Measurements from ENCODE around the gene ENDOU.

Gene ENDOU

GRCh38 chr12:47740606-47741339, 15.5 kb upstream of the ENDOU start:
- TF ChIP-seq FOXP2 (optimal IDR thresholded peaks at IDR 0.05; ENCODE audit: borderline replicate concordance, extremely low read depth, extremely low read length, insufficient read depth) (no peak), SIN3A (IDR thresholded peaks at IDR 0.05; ENCODE audit: borderline replicate concordance, insufficient read depth, low read length) (no peak), TAF1 (IDR thresholded peaks at IDR 0.05; ENCODE audit: borderline replicate concordance, insufficient read depth, low read length) (no peak), POLR2AphosphoS5 (IDR thresholded peaks at IDR 0.05; ENCODE audit: low read depth, low read length) (no peak), REST (IDR thresholded peaks at IDR 0.05; ENCODE audit: insufficient read depth in 1 of 2, low read depth in 2 of 2, low read length in 2 of 2) (no peak)

- TF ChIP-seq FOXP2 (optimal IDR thresholded peaks at IDR 0.05; ENCODE audit: borderline replicate concordance, extremely low read depth, extremely low read length, insufficient read depth) (no peak), POLR2AphosphoS5 (IDR thresholded peaks at IDR 0.05; ENCODE audit: low read depth, low read length) (no peak), REST (IDR thresholded peaks at IDR 0.05; ENCODE audit: insufficient read depth in 1 of 2, low read depth in 2 of 2, low read length in 2 of 2) (no peak), TAF1 (IDR thresholded peaks at IDR 0.05; ENCODE audit: borderline replicate concordance, insufficient read depth, low read length) (no peak)
Observed at GRCh38 chr12:47739979-47740378, 14.7 kb upstream of the ENDOU start.

- no peak for TF ChIP-seq TAF1 (IDR thresholded peaks at IDR 0.05; ENCODE audit: borderline replicate concordance, insufficient read depth, low read length)
- no peak for TF ChIP-seq POLR2AphosphoS5 (IDR thresholded peaks at IDR 0.05; ENCODE audit: low read depth, low read length)
- TF ChIP-seq REST (IDR thresholded peaks at IDR 0.05; ENCODE audit: insufficient read depth in 1 of 2, low read depth in 2 of 2, low read length in 2 of 2) = no peak
- no peak for TF ChIP-seq FOXP2 (optimal IDR thresholded peaks at IDR 0.05; ENCODE audit: borderline replicate concordance, extremely low read depth, extremely low read length, insufficient read depth)
- TF ChIP-seq SIN3A (IDR thresholded peaks at IDR 0.05; ENCODE audit: borderline replicate concordance, insufficient read depth, low read length) = no peak
Observed at GRCh38 chr12:47739297-47739696, 14.0 kb upstream of the ENDOU start.

- no peak for TF ChIP-seq REST (IDR thresholded peaks at IDR 0.05; ENCODE audit: insufficient read depth in 1 of 2, low read depth in 2 of 2, low read length in 2 of 2)
- no peak for TF ChIP-seq SIN3A (IDR thresholded peaks at IDR 0.05; ENCODE audit: borderline replicate concordance, insufficient read depth, low read length)
- no peak for TF ChIP-seq POLR2AphosphoS5 (IDR thresholded peaks at IDR 0.05; ENCODE audit: low read depth, low read length)
- no peak for TF ChIP-seq TAF1 (IDR thresholded peaks at IDR 0.05; ENCODE audit: borderline replicate concordance, insufficient read depth, low read length)
- TF ChIP-seq FOXP2 (optimal IDR thresholded peaks at IDR 0.05; ENCODE audit: borderline replicate concordance, extremely low read depth, extremely low read length, insufficient read depth) = no peak
Observed at GRCh38 chr12:47737936-47738594, 12.8 kb upstream of the ENDOU start.

Data from PFSK-1 (cell line).